ENCODE data around the gene FUT8.
A peak's percentile ranks its signal among the peaks of the same experiment; 100 is the strongest.

FUT8 gene

DNA sequence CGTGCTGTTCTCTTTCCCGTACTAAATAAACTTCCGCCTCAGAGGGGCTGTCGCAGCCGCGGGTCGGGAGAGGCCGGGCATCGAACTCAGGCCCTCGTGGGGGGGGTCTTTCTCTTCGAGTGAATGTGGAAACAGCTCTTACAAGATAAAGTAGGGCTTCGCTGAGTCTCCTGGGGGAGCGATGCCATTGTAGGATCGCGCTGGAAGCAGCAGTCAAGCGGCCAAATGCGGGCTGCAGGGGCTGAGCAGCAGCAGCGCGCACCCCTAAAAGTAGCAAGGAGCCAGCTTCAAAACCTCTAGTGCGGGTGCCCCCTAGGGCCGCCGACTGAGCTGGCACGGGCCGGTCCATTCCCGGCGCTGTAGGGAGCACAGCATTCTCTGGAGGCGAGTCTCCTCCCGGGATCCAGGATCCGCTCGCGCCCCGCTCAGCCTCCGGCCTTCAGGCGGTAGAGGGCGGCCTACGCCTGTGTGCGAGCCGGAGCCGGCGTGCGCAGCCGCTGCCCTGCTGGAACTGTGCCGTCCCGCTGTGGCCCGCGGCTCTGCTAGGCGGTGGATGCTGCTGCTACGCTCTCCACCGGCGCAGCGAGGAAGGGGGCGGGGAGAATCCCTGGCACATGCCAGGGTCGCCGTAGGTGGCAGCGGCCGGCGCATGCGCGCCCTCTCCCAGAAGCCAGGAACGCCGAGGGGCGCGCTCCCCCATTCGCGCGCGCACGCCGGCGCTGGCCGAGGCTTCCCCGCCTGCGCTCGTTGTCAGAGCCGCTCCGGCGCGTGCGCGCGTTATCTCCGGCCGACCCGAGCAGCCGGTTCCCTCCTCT lies at the start of gene FUT8:
FUT8 (plus strand) TSS at position 699 of the 815 bp plus-strand sequence. CDS start 148,834 bp downstream, outside the sequence.
- DNase-seq: peak; percentile 98 to 99

DNA sequence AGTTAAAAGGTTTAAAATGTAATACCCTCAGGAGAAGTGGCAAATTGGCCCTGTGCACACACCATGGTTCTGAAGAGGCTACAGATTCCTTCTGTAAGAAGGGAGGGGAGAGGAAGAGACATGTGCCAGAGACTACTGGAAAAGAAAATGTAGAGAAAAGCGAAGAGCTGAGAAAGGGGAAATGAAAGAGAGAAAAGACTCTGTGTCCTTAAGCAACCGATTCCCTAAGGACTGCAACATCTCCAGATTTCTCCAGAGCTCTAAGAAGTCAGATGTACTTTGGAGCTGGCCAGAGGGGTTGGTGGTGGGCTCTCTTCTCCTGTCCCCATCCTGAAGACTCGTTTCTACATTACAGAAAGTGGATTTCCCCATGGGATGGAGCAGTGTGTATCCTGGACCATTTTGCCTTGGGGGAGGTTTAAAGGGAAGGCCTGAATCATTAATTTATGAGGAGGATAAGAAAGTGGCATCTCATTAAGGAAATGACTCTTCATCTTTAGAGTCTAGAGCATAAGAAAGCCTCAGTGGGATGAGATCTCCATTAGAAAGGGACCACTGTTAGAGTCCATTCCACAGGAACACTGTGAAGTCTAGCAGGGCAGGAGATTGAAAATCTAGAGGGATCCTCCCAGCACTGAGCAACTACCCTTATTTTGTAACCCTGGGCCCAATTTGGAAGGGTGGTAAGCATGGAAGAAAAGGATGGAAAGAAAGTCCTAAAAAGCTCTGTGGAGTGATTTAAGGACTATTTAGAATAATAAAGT lies 45.5 kb upstream of the FUT8 start:
- DNase-seq: no peak

DNA sequence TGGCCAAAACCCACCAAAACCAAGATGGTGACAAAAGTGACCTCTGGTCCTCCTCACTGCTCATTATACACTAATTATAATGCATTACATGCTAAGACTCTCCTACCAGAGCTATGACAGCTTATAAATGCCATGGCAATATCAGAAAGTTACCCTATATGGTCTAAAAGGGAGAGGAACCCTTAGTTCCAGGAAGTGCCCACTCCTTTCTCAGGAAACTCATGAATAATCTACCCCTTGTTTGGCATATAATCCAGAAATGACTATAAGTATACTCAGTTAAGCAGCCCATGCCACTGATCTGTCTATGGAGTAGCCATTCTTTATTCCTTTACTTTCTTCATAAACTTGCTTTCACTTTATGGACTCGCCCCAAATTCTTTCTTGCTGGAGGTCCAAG lies 43.0 kb upstream of the FUT8 start:
- no peak for DNase-seq

DNA sequence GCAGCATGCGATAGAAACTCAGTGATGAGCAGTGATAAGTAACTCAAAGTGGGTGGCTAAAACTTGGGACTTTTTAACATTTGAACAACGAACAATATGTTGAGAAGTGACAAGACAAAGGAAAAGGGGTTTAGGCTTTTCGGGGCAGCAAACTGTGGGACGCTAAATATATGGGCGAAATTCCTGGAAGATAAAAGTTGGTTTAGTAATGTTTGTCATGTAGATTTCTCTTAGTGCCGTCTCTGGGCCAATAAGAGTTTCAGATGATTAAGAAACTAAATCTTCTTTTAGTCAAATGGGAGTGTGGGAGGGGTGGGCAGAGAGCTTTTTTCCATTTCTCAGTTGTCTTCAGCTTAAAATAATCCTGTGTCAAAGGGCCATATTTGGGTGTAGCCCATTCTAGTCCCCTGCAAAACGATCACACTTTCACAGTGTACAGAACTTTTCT lies 41.7 kb upstream of the FUT8 start:
- no peak for DNase-seq

DNA sequence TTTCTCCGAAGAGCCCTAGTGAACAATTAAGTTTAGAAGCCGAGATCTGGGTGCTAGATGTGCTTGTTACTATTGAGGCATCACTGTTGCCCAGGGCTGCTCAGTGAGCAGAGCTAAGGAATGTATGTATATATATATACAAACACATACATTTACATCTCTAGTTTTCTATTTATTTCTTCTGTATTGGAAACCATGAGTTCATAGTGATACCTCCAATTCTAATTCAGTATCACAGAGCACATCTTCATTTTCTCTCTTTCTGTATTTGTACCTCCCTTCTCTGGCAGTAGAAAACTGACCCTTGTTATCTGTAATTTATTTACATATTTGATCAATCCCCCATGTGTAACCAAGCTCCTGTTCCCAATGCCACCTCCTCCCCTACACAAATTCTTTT lies 40.7 kb upstream of the FUT8 start:
- DNase-seq: no peak

DNA sequence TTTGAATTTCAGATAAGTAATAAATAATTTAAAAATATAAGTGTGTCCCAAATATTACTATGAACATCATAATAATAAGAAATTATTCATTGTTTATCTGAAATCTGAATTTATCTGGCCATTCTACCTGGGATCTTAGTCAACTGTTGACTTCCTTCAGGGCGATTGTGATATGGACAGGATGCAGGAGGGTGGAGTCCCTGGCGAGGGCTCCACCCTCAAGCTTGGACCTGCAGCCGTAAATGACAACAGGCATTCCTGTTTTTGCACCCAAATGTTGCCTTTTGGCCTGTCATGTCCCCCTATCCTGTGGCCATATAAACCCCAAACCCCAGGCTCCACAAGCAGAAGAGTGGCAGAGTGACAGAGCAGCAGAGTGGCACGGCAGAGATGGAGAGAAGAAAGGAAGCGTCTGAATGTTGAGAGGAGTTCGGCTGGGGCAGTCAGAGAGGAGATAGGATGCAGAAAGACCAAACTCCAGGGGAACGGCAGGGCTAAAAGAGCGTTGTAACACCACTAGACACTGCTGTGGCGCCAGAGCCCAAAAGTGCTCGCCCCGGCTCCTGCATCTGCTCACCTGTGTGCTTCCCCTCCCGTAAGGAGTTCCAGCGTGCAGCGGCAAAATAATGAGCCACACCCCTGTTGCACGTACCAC lies 39.4 kb upstream of the FUT8 start:
- no peak for DNase-seq

DNA sequence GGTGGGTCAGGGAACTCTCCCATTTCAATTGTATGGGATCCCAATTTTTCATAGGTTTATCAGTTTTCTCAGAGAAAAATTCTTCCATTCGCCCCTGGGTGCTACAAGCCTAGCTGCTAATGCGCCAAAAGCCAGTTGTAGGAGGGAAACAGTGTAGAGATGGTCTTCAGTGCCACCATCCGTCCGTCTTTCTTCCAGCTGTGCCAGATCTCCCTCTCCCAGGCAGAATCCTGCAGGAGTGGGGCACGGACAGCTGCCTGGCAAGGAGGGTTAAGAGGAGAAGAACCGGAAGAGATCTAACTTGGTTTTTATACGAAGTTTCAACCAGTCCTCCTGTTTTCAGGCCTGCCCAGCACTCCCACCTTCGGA lies 38.9 kb upstream of the FUT8 start:
- peak in 1 of 2 experiments; percentile 16 for DNase-seq

DNA sequence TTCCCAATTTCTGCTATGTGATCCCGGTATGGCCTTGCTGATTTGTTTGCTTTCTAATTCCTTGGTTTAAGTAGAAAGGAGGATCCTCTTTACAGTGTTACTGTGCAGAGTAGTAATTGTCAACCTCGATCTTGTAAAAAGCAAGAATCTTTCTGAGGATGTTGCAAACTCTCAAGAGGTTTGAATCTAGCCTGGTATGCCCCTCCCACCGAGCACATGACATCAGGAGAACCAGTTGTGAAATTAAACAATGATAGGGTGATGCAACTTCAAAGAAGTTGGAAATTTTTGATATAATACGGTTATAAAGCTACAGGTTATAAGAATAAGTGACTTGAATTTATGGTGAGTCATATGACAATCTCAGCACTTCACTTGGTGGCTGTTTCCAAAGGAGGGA lies 35.0 kb upstream of the FUT8 start:
- no peak for DNase-seq

DNA sequence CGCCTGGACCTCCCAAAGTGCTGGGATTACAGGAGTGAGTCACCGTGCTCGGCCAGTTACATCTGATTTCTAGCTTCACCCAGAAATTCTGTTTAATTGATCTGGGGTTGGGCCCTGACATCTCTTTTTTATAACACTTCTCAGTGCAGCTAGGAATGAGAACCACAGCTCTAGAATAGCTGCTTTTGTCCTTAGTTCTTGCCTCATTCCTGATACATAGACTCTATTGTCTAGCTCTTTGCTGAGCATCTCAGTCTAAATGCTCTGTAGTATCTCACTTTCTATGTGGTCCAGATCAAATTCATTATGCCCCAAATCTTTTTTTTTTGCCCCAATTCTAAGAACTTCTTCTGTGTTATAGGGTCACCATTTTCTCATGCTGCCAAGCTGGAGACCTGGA lies 29.9 kb upstream of the FUT8 start:
- no peak for DNase-seq

DNA sequence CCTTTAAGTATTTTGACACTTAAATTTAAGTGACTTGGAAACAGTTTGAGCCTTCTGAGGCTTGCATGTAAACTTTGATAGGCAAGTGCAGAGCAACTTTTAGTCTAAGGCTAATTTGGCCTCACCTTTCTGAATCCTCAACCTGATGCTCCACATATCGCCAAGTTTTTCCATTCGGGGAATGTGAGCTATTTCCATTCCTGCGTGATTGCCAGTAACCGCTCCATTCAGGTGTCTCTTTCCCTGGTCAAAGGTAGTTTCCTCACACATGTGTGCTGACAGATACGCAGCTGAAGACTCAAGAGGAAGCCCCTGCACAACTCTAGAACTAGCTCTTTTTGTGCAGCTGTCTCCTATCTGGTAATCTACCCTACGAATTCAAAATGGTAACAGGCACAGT lies 25.4 kb upstream of the FUT8 start:
- DNase-seq: no peak

DNA sequence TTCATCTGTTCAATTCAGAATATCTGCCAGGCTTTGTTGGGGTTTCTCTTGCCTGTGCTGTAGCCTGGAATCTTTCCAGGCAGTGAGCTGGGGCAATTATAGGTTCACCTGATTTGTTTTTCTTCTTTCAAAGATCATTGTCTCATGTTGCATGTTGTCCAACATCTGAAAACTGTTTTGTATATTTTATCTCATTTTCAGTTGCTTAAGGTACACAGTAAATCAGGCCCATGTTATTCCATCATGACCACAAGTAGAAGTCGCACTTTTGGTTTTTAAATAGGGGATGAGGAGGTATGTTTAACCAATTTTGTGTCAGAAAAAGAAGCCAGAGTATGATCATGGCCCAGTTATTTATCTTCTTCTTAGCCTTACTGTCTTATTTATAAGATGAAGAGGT lies 24.9 kb upstream of the FUT8 start:
- no peak for DNase-seq

DNA sequence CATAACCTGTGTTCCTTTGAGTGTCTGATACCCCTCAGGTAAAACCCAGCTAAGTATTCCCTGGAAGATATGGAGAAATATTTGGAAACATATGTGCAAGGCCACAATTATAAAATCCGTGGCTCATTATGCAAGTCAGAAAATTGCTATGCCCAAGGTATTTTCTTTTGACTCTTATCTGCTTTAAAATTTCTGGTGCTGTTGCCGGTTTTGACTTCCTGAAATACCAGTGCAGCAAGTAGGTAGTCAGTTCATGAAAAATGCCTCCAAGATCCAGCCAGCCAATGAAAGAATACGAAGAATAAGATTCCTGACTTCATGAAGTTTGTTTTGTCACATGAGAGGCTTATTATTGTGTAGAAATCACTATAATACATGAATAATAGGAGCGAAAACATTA lies 20.2 kb upstream of the FUT8 start:
- no peak for DNase-seq

DNA sequence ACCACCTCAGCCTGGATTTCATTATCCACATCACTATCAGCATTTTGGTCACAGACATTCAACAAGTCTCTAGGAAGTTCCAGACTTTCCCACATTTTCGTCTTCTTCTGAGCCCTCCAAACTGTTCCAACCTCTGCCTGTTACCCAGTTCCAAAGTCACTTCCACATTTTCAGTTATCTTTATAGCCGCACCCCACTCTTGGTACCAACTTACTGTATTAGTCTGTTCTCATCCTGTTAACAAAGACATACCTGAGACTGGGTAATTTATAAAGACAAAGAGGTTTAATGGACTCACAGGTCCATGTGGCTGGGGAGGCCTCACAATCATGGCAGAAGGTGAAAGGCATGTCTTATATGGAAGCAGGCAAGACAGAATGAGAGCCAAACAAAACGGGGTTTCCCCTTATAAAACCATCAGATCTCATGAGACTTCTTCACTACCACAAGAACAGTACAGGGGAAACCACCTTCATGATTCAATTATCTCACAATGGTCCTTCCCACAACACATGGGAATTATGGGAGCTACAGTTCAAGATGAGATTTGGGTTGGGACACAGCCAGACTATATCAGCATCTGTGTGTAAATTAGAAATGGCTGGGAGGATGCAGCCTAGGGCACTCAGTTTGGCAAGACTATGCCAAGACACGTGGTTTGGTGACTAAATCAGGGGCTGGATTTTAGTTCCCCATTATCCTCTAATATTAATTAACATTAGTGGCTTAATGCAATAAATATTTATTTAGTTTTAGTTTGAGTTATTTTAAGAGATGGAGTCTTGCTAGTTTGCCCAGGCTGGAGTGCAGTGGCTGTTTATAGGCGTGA lies 16.2 kb upstream of the FUT8 start:
- DNase-seq: no peak

DNA sequence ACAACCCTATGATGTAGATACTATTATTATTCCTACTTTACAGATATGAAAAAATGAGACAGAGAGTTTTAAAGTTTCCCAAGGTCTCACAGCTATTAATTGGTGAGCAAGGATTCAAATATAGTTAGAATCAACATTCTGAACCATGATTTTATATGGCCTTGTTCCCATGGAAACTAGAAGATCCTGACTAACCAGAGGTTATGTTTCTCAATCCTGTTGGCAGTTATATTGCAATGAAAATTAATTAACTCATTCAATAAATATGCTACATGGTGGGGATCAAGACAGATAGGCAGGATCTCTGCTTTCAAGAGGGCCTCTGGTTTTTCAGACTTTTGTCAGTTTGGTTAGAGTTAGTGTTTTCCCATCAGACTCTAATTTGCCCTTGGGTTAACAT lies 9.3 kb upstream of the FUT8 start:
- no peak for DNase-seq

DNA sequence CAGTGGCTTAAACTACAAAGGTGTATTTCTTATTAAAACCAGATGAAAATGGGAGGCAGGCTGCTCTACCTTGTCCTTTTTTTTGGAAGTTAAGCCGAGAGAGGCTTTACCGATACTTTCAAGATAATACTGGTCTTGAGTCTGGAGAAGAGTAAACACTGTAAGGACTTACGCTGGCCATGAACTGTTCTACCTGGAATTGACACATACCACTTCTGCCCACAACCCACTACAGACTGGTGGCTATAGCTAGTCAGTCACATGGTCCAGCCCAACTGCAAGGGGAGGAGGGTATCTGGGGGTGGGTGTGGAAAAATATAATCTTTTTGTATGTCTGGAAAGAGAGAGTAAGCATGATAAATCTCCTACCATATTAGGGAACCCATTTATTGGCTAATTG lies 4.4 kb upstream of the FUT8 start:
- no peak for DNase-seq

DNA sequence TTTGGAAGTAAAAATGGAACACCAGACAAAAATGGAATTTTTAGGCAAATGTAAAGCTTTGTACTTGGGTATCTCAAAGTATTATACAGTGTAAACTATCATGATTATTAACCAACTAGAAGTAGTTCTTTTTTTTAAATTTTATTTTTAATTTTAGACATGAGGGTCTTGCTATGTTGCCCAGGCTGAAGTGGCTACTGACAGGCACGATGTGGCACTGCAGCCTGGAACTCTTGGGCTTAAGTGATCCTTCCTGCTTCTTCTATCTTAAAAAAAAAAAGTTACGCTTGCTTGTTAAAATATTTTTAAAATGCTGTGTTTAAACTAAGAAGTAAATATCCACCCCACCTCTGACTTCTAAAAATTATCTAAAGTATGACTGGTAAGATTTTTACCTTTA lies 1.9 kb upstream of the FUT8 start:
- no peak for DNase-seq

DNA sequence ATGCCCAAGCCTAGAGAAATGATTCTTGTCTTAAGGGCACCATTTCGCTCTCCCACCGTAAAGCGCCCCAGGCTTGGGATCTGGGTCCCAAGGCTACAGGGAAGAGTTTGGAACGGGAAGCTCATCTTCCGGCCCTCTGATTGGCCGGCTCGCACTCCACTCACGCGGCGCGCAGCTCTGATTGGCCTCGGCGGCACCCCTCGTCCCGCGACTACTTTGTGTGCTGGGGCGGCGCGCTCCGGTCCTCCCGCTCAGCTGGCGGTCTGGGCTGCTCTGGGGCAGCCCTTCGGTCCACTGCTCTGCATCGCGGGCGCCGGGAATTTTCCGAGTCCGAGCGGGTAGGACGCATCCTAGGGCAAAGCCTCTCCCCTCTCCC lies 886 bp upstream of the FUT8 start:
- DNase-seq: peak; percentile 98

DNA sequence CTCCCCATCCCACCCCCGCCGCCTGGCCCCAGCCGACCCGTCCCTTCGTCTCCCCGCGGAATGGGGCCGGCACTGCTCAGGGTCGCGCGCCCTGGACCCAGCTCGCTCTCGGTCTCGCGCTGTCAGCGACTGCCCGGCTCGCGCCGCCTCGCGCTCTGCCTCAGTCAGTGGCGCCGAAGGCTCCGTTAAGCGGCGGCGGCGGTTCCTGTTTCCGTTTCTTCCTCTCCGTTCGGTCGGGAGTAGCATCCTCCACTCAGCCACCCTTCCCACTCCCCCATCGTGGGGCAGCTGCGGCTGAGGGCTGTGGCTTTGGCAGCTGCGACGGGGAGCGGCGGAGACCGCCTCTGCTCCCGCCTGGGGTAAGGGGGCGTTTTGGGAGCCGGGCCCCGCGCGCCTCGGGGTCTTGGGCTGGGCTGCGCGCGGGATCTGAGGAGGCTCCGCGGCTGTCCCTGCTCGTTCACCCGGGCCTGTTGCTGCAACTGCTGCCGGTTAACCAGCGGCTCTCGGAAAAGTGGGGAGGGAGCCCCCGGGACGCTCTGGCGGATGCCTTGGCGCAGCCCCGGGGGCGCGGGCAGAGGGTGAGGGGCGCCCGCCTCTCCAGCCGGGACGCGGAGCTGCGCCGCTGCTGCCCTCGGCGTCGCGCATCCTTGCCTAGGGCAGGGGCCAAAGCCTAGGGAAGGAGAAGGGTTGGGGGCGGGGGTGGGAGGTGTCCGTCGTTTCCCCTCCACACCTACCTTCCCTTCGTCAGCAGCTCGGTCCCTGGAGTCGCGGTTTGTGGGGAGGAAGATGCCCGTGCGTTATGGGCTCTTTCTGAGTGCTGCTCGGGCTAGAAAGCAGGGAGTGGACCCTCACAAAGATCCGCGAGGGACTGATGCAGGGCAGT lies 567 bp downstream of the FUT8 start:
- peak; percentile 54 to 93 for DNase-seq

DNA sequence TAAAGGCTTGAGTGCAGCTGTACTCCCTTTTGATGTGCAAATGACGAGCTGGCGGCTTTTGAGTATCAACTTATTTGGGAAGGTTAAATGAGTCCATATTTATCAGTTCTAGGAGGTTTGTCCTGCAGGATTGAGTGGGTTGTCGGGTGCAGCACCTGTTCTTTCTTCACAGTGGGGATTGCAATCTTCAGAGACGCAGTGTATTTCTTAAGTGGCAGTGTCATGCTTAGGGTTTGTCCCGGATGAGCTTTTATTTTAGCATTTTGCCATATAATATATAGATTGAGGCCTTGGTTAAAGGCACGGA lies 1.2 kb downstream of the FUT8 start:
- no peak for DNase-seq

DNA sequence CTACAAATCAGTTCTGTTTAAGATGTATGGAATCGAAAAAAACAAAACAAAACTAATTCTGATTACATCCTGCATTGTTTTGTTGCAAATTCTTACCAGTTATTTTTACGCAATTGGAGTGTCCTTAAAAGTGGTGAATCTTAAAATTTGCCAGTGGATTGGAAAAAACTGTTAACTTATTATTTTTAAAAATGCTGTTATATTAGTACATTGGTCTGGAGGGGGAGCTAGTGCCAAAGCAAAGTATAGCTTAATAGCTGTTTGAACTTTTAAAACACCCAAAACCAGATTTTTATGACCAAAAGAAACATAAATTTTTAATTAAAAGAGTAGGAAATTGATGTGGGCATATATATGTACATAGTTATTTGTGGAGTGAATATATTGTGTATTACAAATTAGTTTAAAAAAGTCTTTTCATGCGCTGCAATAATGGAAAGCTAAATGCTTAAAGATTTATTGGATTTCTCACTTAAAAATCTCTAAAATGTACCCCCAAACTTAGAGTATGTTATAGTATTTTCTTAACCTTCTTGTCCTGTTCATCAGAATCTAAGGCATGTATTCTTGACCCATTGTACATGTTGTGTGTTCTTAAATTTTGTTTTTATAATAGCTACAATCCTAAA lies 2.5 kb downstream of the FUT8 start:
- DNase-seq: peak in 1 of 2 experiments; percentile 54

DNA sequence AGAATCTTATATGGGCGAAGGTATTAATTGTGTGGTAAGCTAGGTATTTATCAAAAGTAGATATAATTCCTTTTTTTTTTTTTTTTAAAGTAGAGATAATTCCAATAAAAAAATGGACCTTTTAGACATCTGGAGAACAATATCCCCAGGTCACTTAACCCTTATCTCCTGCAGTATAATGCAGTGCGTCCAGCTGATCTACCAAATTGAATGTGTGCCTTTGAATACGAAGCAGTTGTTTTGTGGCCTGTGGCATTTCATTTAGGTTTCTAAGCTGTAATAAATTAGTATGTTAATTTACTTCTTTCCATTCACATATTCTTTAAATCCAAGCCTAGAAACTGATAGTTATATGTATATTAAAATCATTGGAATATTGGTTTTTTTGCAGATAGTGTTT lies 3.1 kb downstream of the FUT8 start:
- DNase-seq: no peak
